Thyroid gland (tissue), 4 donors: ENCODE data around the gene NRP2. TPM values are rescaled to one million over a fixed set of nuclear protein-coding genes. Genes with fewer than 3 reads are reported as not detected.

Experiments used
- DNase-seq, 2 donors: peaks; one replicate each; pipeline ENCODE4 v3.0.0-alpha.2; 2019
- H3K27ac ChIP-seq, 3 donors: fragments of 200-600 bp; sonication (generic); 1 replicate in 2 of 3; 2 replicates in 1 of 3; pipeline ENCODE4 v1.5.1; 2016 to 2019; ENCODE audit warnings: mild to moderate bottlenecking in 1 of 3, moderate library complexity in 1 of 3
- H3K27me3 ChIP-seq: fragments of 200-600 bp; sonication (generic); one replicate; pipeline ENCODE4 v1.5.1; 2019
- H3K36me3 ChIP-seq, 2 donors: fragments of 200-600 bp; sonication (generic); one replicate each; pipeline ENCODE4 v1.5.1; 2016 to 2019
- H3K4me1 ChIP-seq, 2 donors: fragments of 200-600 bp; sonication (generic); one replicate each; pipeline ENCODE4 v1.5.1; 2017 to 2019
- H3K4me3 ChIP-seq, 3 donors: fragments of 200-600 bp; sonication (generic); replicated peaks in 1 of 3; 1 replicate in 2 of 3; 2 replicates in 1 of 3; pipeline ENCODE4 v1.5.1; 2016; ENCODE audit warnings: mild to moderate bottlenecking in 1 of 3
- H3K9me3 ChIP-seq: fragments of 200-600 bp; sonication (generic); one replicate; pipeline ENCODE4 v1.5.1; 2017
- CTCF ChIP-seq, 6 experiments: fragments of 200-600 bp in 3 of 6; fragments of 450-650 bp in 3 of 6; sonication (generic) in 3 of 6; IDR thresholded peaks; one replicate each; pipeline ENCODE4 v1.5.1; 2016 to 2019; ENCODE audit warnings: antibody characterized with exemption in 6 of 6, mild to moderate bottlenecking in 2 of 6, inconsistent platforms in 1 of 6, moderate library complexity in 1 of 6
- POLR2A ChIP-seq, 2 donors: fragments of 450-650 bp; IDR thresholded peaks; one replicate each; pipeline ENCODE4 v1.6.1; 2017; ENCODE audit warnings: antibody characterized with exemption in 2 of 2, mild to moderate bottlenecking in 2 of 2, moderate library complexity in 1 of 2
- WGBS, 2 donors: methylation state at CpG; one replicate each; pipeline ENCODE4 v1.1.5; 2017; 5-methylcytosine and 5-hydroxymethylcytosine counted together
- intact Hi-C: fragments of 100-400 bp; cut with DNase I; formaldehyde crosslinking; loops from one replicate; pipeline ENCODE4 v1.15.1; 2023
- total RNA-seq, 4 donors: library from RNA; depleted of rRNA; stranded (reverse); fragments of >200 nt; gene quantifications; one replicate each; pipeline ENCODE4 v1.2.3, GENCODE V29; 2016

The NRP2 gene
- total RNA-seq, 4 donors from 2014 or later, result 29.3 to 62.5 (median 41.6) TPM

- H3K27me3 ChIP-seq, result no peaks in the 10 kb centered on the region
- no peak for DNase-seq
- intact Hi-C loops, result no loop called here
- no peaks in the 10 kb centered on the region for H3K36me3 ChIP-seq
- H3K9me3 ChIP-seq, result no peaks in the 10 kb centered on the region
- no peak overlapping the region for H3K27ac ChIP-seq
- 88 to 90% methylated on average over 9 to 10 of the region's 10 CpGs for WGBS, 2 donors
- TF ChIP-seq CTCF (IDR thresholded peaks at IDR 0.05) (no peak), POLR2A (IDR thresholded peaks at IDR 0.05) (no peak)
- no peaks in the 10 kb centered on the region for H3K4me1 ChIP-seq
- H3K4me3 ChIP-seq, result no peak overlapping the region
Measured at GRCh38 chr2:205654878-205655605, 27.3 kb upstream of the NRP2 start.

GRCh38 chr2:205655779-205656456 lies 26.4 kb upstream of the NRP2 start:
- H3K36me3 ChIP-seq, result no peaks in the 10 kb centered on the region
- H3K27ac ChIP-seq, result no peak overlapping the region
- no peak for TF ChIP-seq POLR2A (IDR thresholded peaks at IDR 0.05)
- no peak for TF ChIP-seq CTCF (IDR thresholded peaks at IDR 0.05)
- H3K9me3 ChIP-seq, result no peaks in the 10 kb centered on the region
- H3K27me3 ChIP-seq, result no peaks in the 10 kb centered on the region
- intact Hi-C loops, result no loop called here
- DNase-seq, result no peak
- no peaks in the 10 kb centered on the region for H3K4me1 ChIP-seq
- no peak overlapping the region for H3K4me3 ChIP-seq
- 77% methylated on average over 6 of the region's 6 CpGs for WGBS, 2 donors

- Histone ChIP-seq H3K9me3 (no peaks in the 10 kb centered on the region), H3K4me3 (no peak overlapping the region), H3K4me1 (no peaks in the 10 kb centered on the region), H3K36me3 (no peaks in the 10 kb centered on the region), H3K27me3 (no peaks in the 10 kb centered on the region), H3K27ac (no peak overlapping the region)
- WGBS, 2 donors, result 92 to 94% methylated on average over 7 of the region's 7 CpGs
- TF ChIP-seq CTCF (IDR thresholded peaks at IDR 0.05) (no peak), POLR2A (IDR thresholded peaks at IDR 0.05) (no peak)
- DNase-seq, result no peak
- intact Hi-C loops, result no loop called here
Measured at GRCh38 chr2:205656461-205656860, 25.8 kb upstream of the NRP2 start.

GRCh38 chr2:205656941-205657340 lies 25.4 kb upstream of the NRP2 start:
- no peaks in the 10 kb centered on the region for H3K27me3 ChIP-seq
- intact Hi-C loops, result no loop called here
- TF ChIP-seq POLR2A (IDR thresholded peaks at IDR 0.05) (no peak), CTCF (IDR thresholded peaks at IDR 0.05) (no peak)
- H3K4me3 ChIP-seq, result no peak overlapping the region
- H3K36me3 ChIP-seq, result no peaks in the 10 kb centered on the region
- no peaks in the 10 kb centered on the region for H3K4me1 ChIP-seq
- WGBS, 2 donors, result 75 to 77% methylated on average over 4 of the region's 4 CpGs
- DNase-seq, result no peak
- H3K27ac ChIP-seq, result no peak overlapping the region
- no peaks in the 10 kb centered on the region for H3K9me3 ChIP-seq

- Histone ChIP-seq H3K27me3 (no peaks in the 10 kb centered on the region), H3K27ac (no peak overlapping the region), H3K9me3 (no peaks in the 10 kb centered on the region), H3K4me1 (no peaks in the 10 kb centered on the region), H3K4me3 (no peak overlapping the region), H3K36me3 (no peaks in the 10 kb centered on the region)
- WGBS, 2 donors, result 49 to 63% methylated on average over 3 of the region's 3 CpGs
- intact Hi-C loops, result no loop called here
- no peak for DNase-seq
- TF ChIP-seq POLR2A (IDR thresholded peaks at IDR 0.05), result no peak
- no peak for TF ChIP-seq CTCF (IDR thresholded peaks at IDR 0.05)
Measured at GRCh38 chr2:205657579-205657978, 24.7 kb upstream of the NRP2 start.
